GM18498 (cell line): ENCODE data around the gene RHOH.

ENCODE experiments used
- ATAC-seq: cut with Tn5 transposase; IDR thresholded peaks from one replicate; pipeline ENCODE4 v1.9.1; 2021; ENCODE audit warnings: mild to moderate bottlenecking, moderate library complexity; ENCODE audit not compliant: unreplicated experiment

RHOH gene

GRCh38 chr4:40186665-40187014 is 10.2 kb upstream of the RHOH start:
- no peak for ATAC-seq

- no peak for ATAC-seq
Observed at GRCh38 chr4:40187386-40187906, 9.4 kb upstream of the RHOH start.

- no peak for ATAC-seq
Observed at GRCh38 chr4:40190019-40190418, 6.8 kb upstream of the RHOH start.

- no peak for ATAC-seq
Observed at GRCh38 chr4:40190465-40190864, 6.4 kb upstream of the RHOH start.

GRCh38 chr4:40190880-40191815 is 5.7 kb upstream of the RHOH start:
- no peak for ATAC-seq

GRCh38 chr4:40192114-40193015 is 4.5 kb upstream of the RHOH start:
- ATAC-seq: peak; percentile 47

GRCh38 chr4:40193016-40193571 is 3.7 kb upstream of the RHOH start:
- ATAC-seq: peak; percentile 36

- ATAC-seq: no peak
Observed at GRCh38 chr4:40193578-40193977, 3.3 kb upstream of the RHOH start.

GRCh38 chr4:40194602-40195161 is 2.1 kb upstream of the RHOH start:
- no peak for ATAC-seq

GRCh38 chr4:40195182-40196177 is 1.4 kb upstream of the RHOH start:
- ATAC-seq: no peak

- ATAC-seq: no peak
Observed at GRCh38 chr4:40196272-40196671, 559 bp upstream of the RHOH start.

- no peak for ATAC-seq
Observed at GRCh38 chr4:40197879-40198689, 1.3 kb downstream of the RHOH start.

GRCh38 chr4:40199179-40199670 is 2.4 kb downstream of the RHOH start:
- ATAC-seq: no peak

- peak; percentile 52 for ATAC-seq
Observed at GRCh38 chr4:40199999-40200874, 3.4 kb downstream of the RHOH start.

GRCh38 chr4:40200875-40201801 is 4.3 kb downstream of the RHOH start:
- ATAC-seq: no peak

- ATAC-seq: no peak
Observed at GRCh38 chr4:40201898-40202297, 5.1 kb downstream of the RHOH start.

GRCh38 chr4:40202474-40202873 is 5.6 kb downstream of the RHOH start:
- ATAC-seq: no peak
